ENCODE results near the gene CSF1R. TPM values are rescaled to one million over a fixed set of nuclear protein-coding genes. Genes with fewer than 3 reads are reported as not detected.

Gene CSF1R
- total RNA-seq, 1 donor from 2014 or later = not detected

- TF ChIP-seq CTCF (IDR thresholded peaks at IDR 0.05; ENCODE audit: insufficient read depth, low read length, severe bottlenecking) = no peak
- H3K36me3 ChIP-seq (ENCODE audit: control insufficient read depth, insufficient read depth, low read length) = no peaks in the 10 kb centered on the region
- no peak for FAIRE-seq
- H3K27me3 ChIP-seq (ENCODE audit: control insufficient read depth, insufficient read depth, low read length) = no peaks in the 10 kb centered on the region
- H3K4me3 ChIP-seq (ENCODE audit: low read depth, low read length) = no peak overlapping the region
- no peak for DNase-seq (ENCODE audit: low read depth)
Measured at GRCh38 chr5:150126921-150127265, 40.5 kb upstream of the CSF1R start.

GRCh38 chr5:150126199-150126920 lies 40.0 kb upstream of the CSF1R start:
- no peaks in the 10 kb centered on the region for H3K36me3 ChIP-seq (ENCODE audit: control insufficient read depth, insufficient read depth, low read length)
- no peak for FAIRE-seq
- no peak for DNase-seq (ENCODE audit: low read depth)
- H3K4me3 ChIP-seq (ENCODE audit: low read depth, low read length) = no peak overlapping the region
- no peaks in the 10 kb centered on the region for H3K27me3 ChIP-seq (ENCODE audit: control insufficient read depth, insufficient read depth, low read length)
- no peak for TF ChIP-seq CTCF (IDR thresholded peaks at IDR 0.05; ENCODE audit: insufficient read depth, low read length, severe bottlenecking)

GRCh38 chr5:150125334-150125733 lies 39.0 kb upstream of the CSF1R start:
- DNase-seq (ENCODE audit: low read depth) = no peak
- no peaks in the 10 kb centered on the region for H3K27me3 ChIP-seq (ENCODE audit: control insufficient read depth, insufficient read depth, low read length)
- no peak overlapping the region for H3K4me3 ChIP-seq (ENCODE audit: low read depth, low read length)
- H3K36me3 ChIP-seq (ENCODE audit: control insufficient read depth, insufficient read depth, low read length) = no peaks in the 10 kb centered on the region
- FAIRE-seq = no peak
- TF ChIP-seq CTCF (IDR thresholded peaks at IDR 0.05; ENCODE audit: insufficient read depth, low read length, severe bottlenecking) = no peak

GRCh38 chr5:150124596-150124995 lies 38.2 kb upstream of the CSF1R start:
- TF ChIP-seq CTCF (IDR thresholded peaks at IDR 0.05; ENCODE audit: insufficient read depth, low read length, severe bottlenecking) = no peak
- FAIRE-seq = no peak

GRCh38 chr5:150124111-150124557 lies 37.8 kb upstream of the CSF1R start:
- Histone ChIP-seq H3K27me3 (ENCODE audit: control insufficient read depth, insufficient read depth, low read length) (no peaks in the 10 kb centered on the region), H3K4me3 (ENCODE audit: low read depth, low read length) (no peak overlapping the region), H3K36me3 (ENCODE audit: control insufficient read depth, insufficient read depth, low read length) (no peaks in the 10 kb centered on the region)
- FAIRE-seq (no peak), DNase-seq (ENCODE audit: low read depth) (no peak)
- TF ChIP-seq CTCF (IDR thresholded peaks at IDR 0.05; ENCODE audit: insufficient read depth, low read length, severe bottlenecking) = no peak

More at GRCh38 chr5:150124596-150124995, 38.2 kb upstream of the CSF1R start:
- no peaks in the 10 kb centered on the region for H3K36me3 ChIP-seq (ENCODE audit: control insufficient read depth, insufficient read depth, low read length)
- no peaks in the 10 kb centered on the region for H3K27me3 ChIP-seq (ENCODE audit: control insufficient read depth, insufficient read depth, low read length)
- no peak for DNase-seq (ENCODE audit: low read depth)
- no peak overlapping the region for H3K4me3 ChIP-seq (ENCODE audit: low read depth, low read length)

GRCh38 chr5:150123542-150123941 lies 37.2 kb upstream of the CSF1R start:
- no peak for TF ChIP-seq CTCF (IDR thresholded peaks at IDR 0.05; ENCODE audit: insufficient read depth, low read length, severe bottlenecking)
- Histone ChIP-seq H3K36me3 (ENCODE audit: control insufficient read depth, insufficient read depth, low read length) (no peaks in the 10 kb centered on the region), H3K4me3 (ENCODE audit: low read depth, low read length) (no peak overlapping the region), H3K27me3 (ENCODE audit: control insufficient read depth, insufficient read depth, low read length) (no peaks in the 10 kb centered on the region)
- DNase-seq (ENCODE audit: low read depth) (no peak), FAIRE-seq (no peak)
